WTC11 (cell line): ENCODE results near the gene SLC38A1. TPM values are rescaled to one million over a fixed set of nuclear protein-coding genes. Genes with fewer than 3 reads are reported as not detected.

ENCODE experiments used
- ATAC-seq: fragments of 200-7000 bp; cut with Tn5 transposase; 2 replicates; pipeline ENCODE4 v1.10.0; 2021; ENCODE audit warnings: mild to moderate bottlenecking, moderate library complexity
- CTCF ChIA-PET: fragments of 300-600 bp; sonication (Branson Sonifier 250); formaldehyde crosslinking; loops from one replicate; lab custom pipeline; 2021; ENCODE audit warnings: antibody characterized with exemption; lab: Charles Lee
- POLR2A ChIA-PET: fragments of 350-600 bp; sonication (Branson Sonifier 250); formaldehyde crosslinking; loops from one replicate; lab custom pipeline; 2021; ENCODE audit warnings: antibody characterized with exemption; lab: Charles Lee
- DNase-seq: peaks from one replicate; pipeline ENCODE4 v3.0.0; 2021; ENCODE audit warnings: low spot score
- H3K27ac Mint-ChIP-seq: 2 replicates; pipeline ENCODE4 v1.8.0; 2021; ENCODE audit warnings: mixed read lengths
- H3K27me3 Mint-ChIP-seq: 2 replicates; pipeline ENCODE4 v1.8.0; 2021; ENCODE audit warnings: low read depth, mild to moderate bottlenecking, moderate library complexity, mixed read lengths
- H3K36me3 Mint-ChIP-seq: 2 replicates; pipeline ENCODE4 v1.8.0; 2021; ENCODE audit warnings: mixed read lengths
- H3K4me1 Mint-ChIP-seq: 2 replicates; pipeline ENCODE4 v1.8.0; 2022; ENCODE audit warnings: mixed read lengths
- H3K4me3 Mint-ChIP-seq: 2 replicates; pipeline ENCODE4 v1.8.0; 2021; ENCODE audit warnings: mild to moderate bottlenecking, moderate library complexity, mixed read lengths
- H3K9me3 Mint-ChIP-seq: 2 replicates; pipeline ENCODE4 v1.8.0; 2021; ENCODE audit warnings: mixed read lengths
- EMX1 ChIP-seq: fragments of 250-450 bp; sonication (Bioruptor Pico); IDR thresholded peaks from 2 replicates; pipeline ENCODE4 v1.8.0; 2021; ENCODE audit warnings: mild to moderate bottlenecking
- FOXK1 ChIP-seq: sonication (generic); formaldehyde crosslinking; IDR thresholded peaks from 2 replicates; pipeline ENCODE4 v1.8.0; 2022; ENCODE audit warnings: mild to moderate bottlenecking, moderate library complexity, missing genetic modification reagents
- GABPB1 ChIP-seq: sonication (generic); formaldehyde crosslinking; IDR thresholded peaks from 2 replicates; pipeline ENCODE4 v1.8.1; 2023; ENCODE audit warnings: mild to moderate bottlenecking, missing genetic modification reagents
- GTF2I ChIP-seq: fragments of 250-450 bp; sonication (Bioruptor Pico); conservative IDR thresholded peaks from 2 replicates; pipeline ENCODE4 v1.4.0; 2021; ENCODE audit warnings: mild to moderate bottlenecking
- HMGA2 ChIP-seq: fragments of 250-450 bp; sonication (Bioruptor Pico); IDR thresholded peaks from 2 replicates; pipeline ENCODE4 v1.4.0; 2021; ENCODE audit warnings: mild to moderate bottlenecking, moderate library complexity
- KAT7 ChIP-seq: sonication (generic); formaldehyde crosslinking; IDR thresholded peaks from 2 replicates; pipeline ENCODE4 v1.8.1; 2023; ENCODE audit warnings: missing genetic modification reagents, mild to moderate bottlenecking, borderline replicate concordance
- MYBL2 ChIP-seq: sonication (generic); formaldehyde crosslinking; IDR thresholded peaks from 2 replicates; pipeline ENCODE4 v1.8.1; 2023; ENCODE audit warnings: mild to moderate bottlenecking, moderate library complexity, missing genetic modification reagents
- NFATC4 ChIP-seq: fragments of 250-450 bp; sonication (Bioruptor Pico); IDR thresholded peaks from 2 replicates; pipeline ENCODE4 v1.9.0; 2021; ENCODE audit warnings: mild to moderate bottlenecking
- NFE2L1 ChIP-seq: sonication (generic); formaldehyde crosslinking; IDR thresholded peaks from 2 replicates; pipeline ENCODE4 v1.8.1; 2023; ENCODE audit warnings: missing genetic modification reagents
- NFYB ChIP-seq: sonication (generic); formaldehyde crosslinking; conservative IDR thresholded peaks from 2 replicates; pipeline ENCODE4 v1.8.0; 2022; ENCODE audit warnings: low read depth, missing genetic modification reagents
- NR2C2 ChIP-seq: sonication (generic); formaldehyde crosslinking; IDR thresholded peaks from 2 replicates; pipeline ENCODE4 v1.8.0; 2022; ENCODE audit warnings: mild to moderate bottlenecking, missing genetic modification reagents
- OVOL2 ChIP-seq: fragments of 250-450 bp; sonication (Bioruptor Pico); IDR thresholded peaks from 2 replicates; pipeline ENCODE4 v1.9.0; 2021; ENCODE audit warnings: mild to moderate bottlenecking, borderline replicate concordance
- PRRX2 ChIP-seq: fragments of 250-450 bp; sonication (Bioruptor Pico); IDR thresholded peaks from 2 replicates; pipeline ENCODE4 v1.8.0; 2021; ENCODE audit warnings: mild to moderate bottlenecking
- ZNF219 ChIP-seq: sonication (generic); formaldehyde crosslinking; IDR thresholded peaks from 2 replicates; pipeline ENCODE4 v1.8.0; 2023; ENCODE audit warnings: missing genetic modification reagents, mild to moderate bottlenecking, borderline replicate concordance
- ZNF232 ChIP-seq: sonication (generic); formaldehyde crosslinking; IDR thresholded peaks from 2 replicates; pipeline ENCODE4 v1.8.0; 2022; ENCODE audit warnings: mild to moderate bottlenecking, missing genetic modification reagents
- ZNF317 ChIP-seq: sonication (generic); formaldehyde crosslinking; IDR thresholded peaks from 2 replicates; pipeline ENCODE4 v1.8.1; 2023; ENCODE audit warnings: low read depth, mild to moderate bottlenecking, moderate library complexity, missing genetic modification reagents, borderline replicate concordance
- total RNA-seq: library from RNA; stranded (reverse); gene quantifications from 3 replicates; pipeline ENCODE4 v1.2.3, GENCODE V29; 2021
- TF ChIP-seq, protein P1 (sequence below): sonication (generic); formaldehyde crosslinking; IDR thresholded peaks from 2 replicates; pipeline ENCODE4 v1.8.0; 2023; ENCODE audit warnings: mild to moderate bottlenecking, missing genetic modification reagents
- TF ChIP-seq, protein P2 (sequence below): fragments of 250-450 bp; sonication (Bioruptor Pico); IDR thresholded peaks from 2 replicates; pipeline ENCODE4 v1.9.0; 2021; ENCODE audit warnings: mild to moderate bottlenecking, borderline replicate concordance
- TF ChIP-seq, protein P3 (sequence below): sonication (generic); formaldehyde crosslinking; IDR thresholded peaks from 2 replicates; pipeline ENCODE4 v1.8.1; 2022; ENCODE audit warnings: mild to moderate bottlenecking, moderate library complexity, missing genetic modification reagents
- TF ChIP-seq, protein P4 (sequence below): sonication (generic); formaldehyde crosslinking; IDR thresholded peaks from 2 replicates; pipeline ENCODE4 v1.8.1; 2022; ENCODE audit warnings: low read depth, missing genetic modification reagents, borderline replicate concordance

SLC38A1 gene
- total RNA-seq, 1 experiment from 2014 or later: 179 TPM

DNA sequence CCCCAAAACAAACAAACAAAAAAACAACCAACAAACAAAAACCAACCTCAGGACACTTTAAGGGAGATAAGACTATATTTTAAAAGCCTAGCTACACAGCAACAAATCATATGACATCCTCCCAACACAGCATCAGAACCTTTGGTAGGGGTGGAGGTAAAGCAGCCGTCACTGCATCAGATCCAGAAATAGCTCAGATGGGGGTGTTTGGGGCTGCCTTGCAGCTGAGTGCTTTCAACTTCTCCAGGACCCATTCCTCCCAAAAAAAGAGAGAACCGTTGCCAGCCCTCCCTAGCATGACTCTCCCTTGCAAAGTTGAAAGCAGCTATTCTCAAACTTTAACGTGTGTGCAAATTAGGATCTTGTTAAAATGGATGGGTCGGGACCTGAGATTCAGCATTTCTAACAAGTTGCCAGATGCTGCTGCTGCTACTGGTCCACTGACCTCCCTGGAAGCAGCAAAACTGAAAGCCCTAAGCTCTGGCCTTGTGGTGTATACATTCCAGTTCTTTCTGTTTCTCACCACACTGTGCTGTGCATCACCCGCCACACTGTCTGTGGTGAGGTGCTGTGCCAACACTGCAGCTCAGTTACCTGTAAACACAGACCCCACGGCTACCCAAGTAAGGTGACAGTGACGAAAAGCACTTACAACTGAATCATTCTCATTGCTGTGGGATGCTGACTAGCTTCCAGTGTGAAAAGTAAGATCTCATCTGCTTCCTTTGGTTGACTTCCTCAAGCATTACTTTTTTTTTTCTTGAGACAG lies 54.0 kb downstream of the SLC38A1 start (continued):
- TF ChIP-seq, protein P1, sequence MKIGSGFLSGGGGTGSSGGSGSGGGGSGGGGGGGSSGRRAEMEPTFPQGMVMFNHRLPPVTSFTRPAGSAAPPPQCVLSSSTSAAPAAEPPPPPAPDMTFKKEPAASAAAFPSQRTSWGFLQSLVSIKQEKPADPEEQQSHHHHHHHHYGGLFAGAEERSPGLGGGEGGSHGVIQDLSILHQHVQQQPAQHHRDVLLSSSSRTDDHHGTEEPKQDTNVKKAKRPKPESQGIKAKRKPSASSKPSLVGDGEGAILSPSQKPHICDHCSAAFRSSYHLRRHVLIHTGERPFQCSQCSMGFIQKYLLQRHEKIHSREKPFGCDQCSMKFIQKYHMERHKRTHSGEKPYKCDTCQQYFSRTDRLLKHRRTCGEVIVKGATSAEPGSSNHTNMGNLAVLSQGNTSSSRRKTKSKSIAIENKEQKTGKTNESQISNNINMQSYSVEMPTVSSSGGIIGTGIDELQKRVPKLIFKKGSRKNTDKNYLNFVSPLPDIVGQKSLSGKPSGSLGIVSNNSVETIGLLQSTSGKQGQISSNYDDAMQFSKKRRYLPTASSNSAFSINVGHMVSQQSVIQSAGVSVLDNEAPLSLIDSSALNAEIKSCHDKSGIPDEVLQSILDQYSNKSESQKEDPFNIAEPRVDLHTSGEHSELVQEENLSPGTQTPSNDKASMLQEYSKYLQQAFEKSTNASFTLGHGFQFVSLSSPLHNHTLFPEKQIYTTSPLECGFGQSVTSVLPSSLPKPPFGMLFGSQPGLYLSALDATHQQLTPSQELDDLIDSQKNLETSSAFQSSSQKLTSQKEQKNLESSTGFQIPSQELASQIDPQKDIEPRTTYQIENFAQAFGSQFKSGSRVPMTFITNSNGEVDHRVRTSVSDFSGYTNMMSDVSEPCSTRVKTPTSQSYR (CRISPR knock-in tag): no peak
- no peak for TF ChIP-seq PRRX2 (CRISPR knock-in tag)

DNA sequence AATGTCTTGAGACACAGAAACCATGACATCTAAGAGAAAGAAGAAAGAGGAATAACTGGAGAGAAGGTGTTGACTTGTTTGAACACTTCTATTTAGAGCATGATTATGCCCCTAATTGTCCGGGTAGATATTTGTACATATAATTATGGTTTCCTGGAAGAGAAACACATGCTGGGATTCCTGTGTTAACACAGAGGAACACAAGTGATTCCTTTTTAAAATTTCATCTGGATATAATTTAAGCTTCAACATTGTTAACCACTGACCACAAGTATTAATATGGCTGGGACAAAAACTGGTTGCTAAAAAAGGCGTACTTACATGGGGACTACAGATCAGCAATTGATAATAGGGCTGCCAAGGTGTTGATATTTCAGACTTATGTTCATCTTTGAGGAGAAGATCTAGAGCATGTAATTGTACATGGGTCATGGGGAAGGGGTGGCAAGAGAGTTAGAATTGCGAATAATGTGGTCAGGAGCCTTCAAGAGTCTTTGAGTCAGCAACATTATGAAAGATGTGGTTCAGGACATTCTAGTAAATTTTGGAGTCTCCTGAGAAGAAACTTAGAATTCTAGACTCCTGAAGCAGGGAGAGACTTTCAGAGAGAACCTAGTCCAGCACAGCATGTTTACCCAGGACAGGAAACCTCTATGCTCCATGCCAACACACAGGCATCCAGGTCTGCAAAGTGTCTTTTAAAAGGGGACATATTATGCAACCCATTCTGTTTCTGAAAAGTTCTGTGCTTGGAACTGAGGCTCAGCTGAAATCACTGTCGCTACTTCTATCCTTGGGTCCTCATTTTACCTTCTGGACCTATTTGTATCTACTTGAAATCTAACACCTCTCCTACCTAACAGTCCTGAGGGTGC lies 56.5 kb downstream of the SLC38A1 start:
- ATAC-seq: no peak
- peaks cover 53% of the 10 kb centered on the region for H3K36me3 Mint-ChIP-seq
- no peak for TF ChIP-seq KAT7 (CRISPR knock-in tag)
- no peak for TF ChIP-seq GABPB1 (CRISPR knock-in tag)
- TF ChIP-seq HMGA2 (CRISPR knock-in tag): no peak
- no peak for TF ChIP-seq ZNF317 (CRISPR knock-in tag)
- no peak for TF ChIP-seq MYBL2 (CRISPR knock-in tag)
- TF ChIP-seq, protein P2, sequence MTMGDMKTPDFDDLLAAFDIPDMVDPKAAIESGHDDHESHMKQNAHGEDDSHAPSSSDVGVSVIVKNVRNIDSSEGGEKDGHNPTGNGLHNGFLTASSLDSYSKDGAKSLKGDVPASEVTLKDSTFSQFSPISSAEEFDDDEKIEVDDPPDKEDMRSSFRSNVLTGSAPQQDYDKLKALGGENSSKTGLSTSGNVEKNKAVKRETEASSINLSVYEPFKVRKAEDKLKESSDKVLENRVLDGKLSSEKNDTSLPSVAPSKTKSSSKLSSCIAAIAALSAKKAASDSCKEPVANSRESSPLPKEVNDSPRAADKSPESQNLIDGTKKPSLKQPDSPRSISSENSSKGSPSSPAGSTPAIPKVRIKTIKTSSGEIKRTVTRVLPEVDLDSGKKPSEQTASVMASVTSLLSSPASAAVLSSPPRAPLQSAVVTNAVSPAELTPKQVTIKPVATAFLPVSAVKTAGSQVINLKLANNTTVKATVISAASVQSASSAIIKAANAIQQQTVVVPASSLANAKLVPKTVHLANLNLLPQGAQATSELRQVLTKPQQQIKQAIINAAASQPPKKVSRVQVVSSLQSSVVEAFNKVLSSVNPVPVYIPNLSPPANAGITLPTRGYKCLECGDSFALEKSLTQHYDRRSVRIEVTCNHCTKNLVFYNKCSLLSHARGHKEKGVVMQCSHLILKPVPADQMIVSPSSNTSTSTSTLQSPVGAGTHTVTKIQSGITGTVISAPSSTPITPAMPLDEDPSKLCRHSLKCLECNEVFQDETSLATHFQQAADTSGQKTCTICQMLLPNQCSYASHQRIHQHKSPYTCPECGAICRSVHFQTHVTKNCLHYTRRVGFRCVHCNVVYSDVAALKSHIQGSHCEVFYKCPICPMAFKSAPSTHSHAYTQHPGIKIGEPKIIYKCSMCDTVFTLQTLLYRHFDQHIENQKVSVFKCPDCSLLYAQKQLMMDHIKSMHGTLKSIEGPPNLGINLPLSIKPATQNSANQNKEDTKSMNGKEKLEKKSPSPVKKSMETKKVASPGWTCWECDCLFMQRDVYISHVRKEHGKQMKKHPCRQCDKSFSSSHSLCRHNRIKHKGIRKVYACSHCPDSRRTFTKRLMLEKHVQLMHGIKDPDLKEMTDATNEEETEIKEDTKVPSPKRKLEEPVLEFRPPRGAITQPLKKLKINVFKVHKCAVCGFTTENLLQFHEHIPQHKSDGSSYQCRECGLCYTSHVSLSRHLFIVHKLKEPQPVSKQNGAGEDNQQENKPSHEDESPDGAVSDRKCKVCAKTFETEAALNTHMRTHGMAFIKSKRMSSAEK (CRISPR knock-in tag): no peak
- TF ChIP-seq NFE2L1: no peak
- TF ChIP-seq, all 79 proteins: peak for 0
- peaks cover 32% of the 10 kb centered on the region for H3K4me1 Mint-ChIP-seq
- DNase-seq: no peak
- no peak overlapping the region for H3K4me3 Mint-ChIP-seq
- CTCF ChIA-PET: no interaction called here
- POLR2A ChIA-PET: no interaction called here
- no peaks in the 10 kb centered on the region for H3K27me3 Mint-ChIP-seq
- no peaks in the 10 kb centered on the region for H3K9me3 Mint-ChIP-seq
- H3K27ac Mint-ChIP-seq: peak overlapping the region; percentile 20; the same call in 1 of the 2 replicates

DNA sequence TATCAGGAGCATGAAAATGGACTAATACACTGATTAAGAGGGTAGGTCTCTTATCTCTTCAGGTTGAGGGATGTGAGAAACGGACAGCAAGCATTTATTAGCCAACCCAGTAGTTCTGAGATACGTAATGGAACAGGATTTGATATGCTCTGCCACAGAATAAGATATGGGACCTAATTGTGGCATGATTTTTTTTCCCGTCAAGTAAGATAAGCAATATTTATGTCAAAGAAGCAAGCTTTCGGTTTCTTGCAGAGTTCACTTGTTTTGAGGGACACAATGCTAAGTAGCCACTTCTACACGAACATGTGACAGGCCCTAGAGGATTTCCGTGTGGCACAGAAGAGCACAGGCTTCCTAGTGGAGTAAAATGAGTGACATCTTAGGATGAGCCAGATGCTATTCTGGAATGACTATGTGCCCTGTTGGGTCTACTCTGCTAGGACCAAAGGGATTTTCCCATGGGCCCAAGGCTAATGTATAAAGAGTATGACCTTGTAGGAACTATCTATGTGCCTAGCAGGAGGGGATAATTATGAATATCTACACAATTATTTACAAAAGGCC lies 57.9 kb downstream of the SLC38A1 start:
- Mint-ChIP-seq H3K4me3 (no peak overlapping the region), H3K27me3 (no peaks in the 10 kb centered on the region), H3K27ac (peak overlapping the region; percentile 73), H3K4me1 (peaks cover 25% of the 10 kb centered on the region), H3K9me3 (no peaks in the 10 kb centered on the region), H3K36me3 (peaks cover 59% of the 10 kb centered on the region)
- ATAC-seq (no peak), DNase-seq (no peak)
- POLR2A ChIA-PET: no interaction called here
- CTCF ChIA-PET: no interaction called here
- TF ChIP-seq OVOL2 (CRISPR knock-in tag): no peak
- TF ChIP-seq, protein P3, sequence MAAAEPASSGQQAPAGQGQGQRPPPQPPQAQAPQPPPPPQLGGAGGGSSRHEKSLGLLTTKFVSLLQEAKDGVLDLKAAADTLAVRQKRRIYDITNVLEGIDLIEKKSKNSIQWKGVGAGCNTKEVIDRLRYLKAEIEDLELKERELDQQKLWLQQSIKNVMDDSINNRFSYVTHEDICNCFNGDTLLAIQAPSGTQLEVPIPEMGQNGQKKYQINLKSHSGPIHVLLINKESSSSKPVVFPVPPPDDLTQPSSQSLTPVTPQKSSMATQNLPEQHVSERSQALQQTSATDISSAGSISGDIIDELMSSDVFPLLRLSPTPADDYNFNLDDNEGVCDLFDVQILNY (CRISPR knock-in tag): no peak
- TF ChIP-seq NFATC4 (CRISPR knock-in tag): no peak
- TF ChIP-seq, protein P4, sequence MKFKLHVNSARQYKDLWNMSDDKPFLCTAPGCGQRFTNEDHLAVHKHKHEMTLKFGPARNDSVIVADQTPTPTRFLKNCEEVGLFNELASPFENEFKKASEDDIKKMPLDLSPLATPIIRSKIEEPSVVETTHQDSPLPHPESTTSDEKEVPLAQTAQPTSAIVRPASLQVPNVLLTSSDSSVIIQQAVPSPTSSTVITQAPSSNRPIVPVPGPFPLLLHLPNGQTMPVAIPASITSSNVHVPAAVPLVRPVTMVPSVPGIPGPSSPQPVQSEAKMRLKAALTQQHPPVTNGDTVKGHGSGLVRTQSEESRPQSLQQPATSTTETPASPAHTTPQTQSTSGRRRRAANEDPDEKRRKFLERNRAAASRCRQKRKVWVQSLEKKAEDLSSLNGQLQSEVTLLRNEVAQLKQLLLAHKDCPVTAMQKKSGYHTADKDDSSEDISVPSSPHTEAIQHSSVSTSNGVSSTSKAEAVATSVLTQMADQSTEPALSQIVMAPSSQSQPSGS (CRISPR knock-in tag): no peak
- TF ChIP-seq NFE2L1: no peak
- no peak for TF ChIP-seq NR2C2 (CRISPR knock-in tag)
- TF ChIP-seq FOXK1 (CRISPR knock-in tag): no peak
- no peak for TF ChIP-seq GTF2I (CRISPR knock-in tag)
- no peak for TF ChIP-seq ZNF232 (CRISPR knock-in tag)
- TF ChIP-seq HMGA2 (CRISPR knock-in tag): no peak
- TF ChIP-seq EMX1 (CRISPR knock-in tag): no peak
- no peak for TF ChIP-seq ZNF219
- no peak for TF ChIP-seq NFYB (CRISPR knock-in tag)
